ENCODE measurements around the gene ZDHHC23. TPM values are rescaled to one million over a fixed set of nuclear protein-coding genes. Genes with fewer than 3 reads are reported as not detected.

The ZDHHC23 gene
- total RNA-seq, 3 donors from 2014 or later: 31.4 to 66.7 (median 36.1) TPM

DNA sequence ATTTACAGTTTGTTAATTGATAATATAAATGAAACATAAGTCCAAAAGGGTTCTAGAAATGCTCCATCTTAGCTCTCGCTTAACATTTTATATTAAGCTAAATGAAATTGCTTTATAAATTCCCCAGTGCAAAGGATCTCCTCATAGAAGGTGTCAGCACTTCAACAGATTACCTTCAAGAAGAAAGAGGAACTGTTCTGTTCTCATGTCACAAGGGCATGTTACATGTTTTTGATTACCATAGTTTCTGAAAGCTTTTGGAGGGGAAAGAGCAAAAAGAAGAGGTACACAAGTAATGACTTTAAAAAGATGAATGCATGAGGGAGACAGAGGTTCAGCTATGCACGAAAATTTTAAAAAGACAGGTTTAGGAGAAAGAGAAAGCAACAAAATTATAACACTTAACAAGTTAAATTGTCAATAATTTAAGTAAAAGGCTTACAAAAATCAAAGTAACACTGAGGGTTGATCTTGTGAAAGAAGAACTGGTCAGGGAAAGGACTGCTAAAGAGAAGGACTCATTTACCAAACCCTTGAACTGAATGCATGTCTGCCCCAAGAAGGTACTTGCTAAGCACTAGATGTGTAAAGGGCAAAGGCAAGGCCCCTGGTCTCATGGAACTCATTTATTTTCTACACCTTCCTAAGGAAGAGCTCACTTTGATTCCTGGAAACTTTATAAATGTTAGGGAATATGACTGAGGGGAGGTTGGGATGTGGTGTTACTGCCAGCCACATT lies 63.4 kb downstream of the ZDHHC23 start:
- Histone ChIP-seq H3K4me3 (no peak overlapping the region), H3K36me3 (ENCODE audit: low read depth) (no peaks in the 10 kb centered on the region), H3K9me3 (no peaks in the 10 kb centered on the region), H3K4me1 (ENCODE audit: low read depth) (no peaks in the 10 kb centered on the region)
- no peak for DNase-seq
- intact Hi-C loops (cut with DNase I, micrococcal nuclease): no loop called here
- ATAC-seq: no peak
- TF ChIP-seq, protein P1, sequence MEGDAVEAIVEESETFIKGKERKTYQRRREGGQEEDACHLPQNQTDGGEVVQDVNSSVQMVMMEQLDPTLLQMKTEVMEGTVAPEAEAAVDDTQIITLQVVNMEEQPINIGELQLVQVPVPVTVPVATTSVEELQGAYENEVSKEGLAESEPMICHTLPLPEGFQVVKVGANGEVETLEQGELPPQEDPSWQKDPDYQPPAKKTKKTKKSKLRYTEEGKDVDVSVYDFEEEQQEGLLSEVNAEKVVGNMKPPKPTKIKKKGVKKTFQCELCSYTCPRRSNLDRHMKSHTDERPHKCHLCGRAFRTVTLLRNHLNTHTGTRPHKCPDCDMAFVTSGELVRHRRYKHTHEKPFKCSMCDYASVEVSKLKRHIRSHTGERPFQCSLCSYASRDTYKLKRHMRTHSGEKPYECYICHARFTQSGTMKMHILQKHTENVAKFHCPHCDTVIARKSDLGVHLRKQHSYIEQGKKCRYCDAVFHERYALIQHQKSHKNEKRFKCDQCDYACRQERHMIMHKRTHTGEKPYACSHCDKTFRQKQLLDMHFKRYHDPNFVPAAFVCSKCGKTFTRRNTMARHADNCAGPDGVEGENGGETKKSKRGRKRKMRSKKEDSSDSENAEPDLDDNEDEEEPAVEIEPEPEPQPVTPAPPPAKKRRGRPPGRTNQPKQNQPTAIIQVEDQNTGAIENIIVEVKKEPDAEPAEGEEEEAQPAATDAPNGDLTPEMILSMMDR (IDR thresholded peaks at IDR 0.05): no peak

Other genes starting within 250 kb of the ZDHHC23 start
- 10 to 100 TPM; 74.4 to 99.1 (median 95.9) TPM for gene NAA50, start 201.8 kb upstream of the ZDHHC23 start, total RNA-seq
- gene ATP6V1A, start 201.0 kb upstream of the ZDHHC23 start, total RNA-seq: 10 to 100 TPM; 58.7 to 82.6 (median 65.7) TPM
- 10 to 100 TPM in 1 of 3 donors, 1 to 10 TPM in 2; 5.7 to 19.5 (median 8.6) TPM for gene GRAMD1C, start 109.2 kb upstream of the ZDHHC23 start, total RNA-seq
- gene CCDC191, start 108.5 kb downstream of the ZDHHC23 start, total RNA-seq: 1 to 10 TPM; 3.9 to 6.2 (median 5.0) TPM
- 10 to 100 TPM; 17.9 to 29.1 (median 21.2) TPM for gene QTRT2, start 108.7 kb downstream of the ZDHHC23 start, total RNA-seq
- not detected for gene DRD3, start 231.0 kb downstream of the ZDHHC23 start, total RNA-seq